ENCODE results near the gene CCSER1.
"Not testable (repeated sequence)": the region's sequence is repeated elsewhere in the genome, so short reads cannot be mapped to it uniquely, and the experiment has no call there.

The CCSER1 gene

GRCh38 chr4:91064157-91064853 lies 937.1 kb downstream of the CCSER1 start:
- DNase-seq (ENCODE audit: low read depth) = no peak

GRCh38 chr4:91065117-91065516 lies 937.9 kb downstream of the CCSER1 start:
- no peak for DNase-seq (ENCODE audit: low read depth)

GRCh38 chr4:91070736-91071135 lies 943.5 kb downstream of the CCSER1 start:
- no peak for DNase-seq (ENCODE audit: low read depth)

GRCh38 chr4:91076147-91076546 lies 949.0 kb downstream of the CCSER1 start:
- DNase-seq (ENCODE audit: low read depth) = no peak

GRCh38 chr4:91085961-91086360 lies 958.8 kb downstream of the CCSER1 start:
- DNase-seq (ENCODE audit: low read depth) = no peak

GRCh38 chr4:91087743-91088142 lies 960.5 kb downstream of the CCSER1 start:
- DNase-seq (ENCODE audit: low read depth) = no peak

- DNase-seq (ENCODE audit: low read depth) = no peak
Measured at GRCh38 chr4:91089178-91089577, 962.0 kb downstream of the CCSER1 start.

GRCh38 chr4:91092398-91092980 lies 965.3 kb downstream of the CCSER1 start:
- DNase-seq (ENCODE audit: low read depth) = no peak

GRCh38 chr4:91094220-91094619 lies 967.0 kb downstream of the CCSER1 start:
- not testable (repeated sequence) for DNase-seq (ENCODE audit: low read depth)

GRCh38 chr4:91099666-91100065 lies 972.5 kb downstream of the CCSER1 start:
- no peak for DNase-seq (ENCODE audit: low read depth)

- DNase-seq (ENCODE audit: low read depth) = no peak
Measured at GRCh38 chr4:91108751-91109150, 981.6 kb downstream of the CCSER1 start.

GRCh38 chr4:91111556-91111955 lies 984.4 kb downstream of the CCSER1 start:
- no peak for DNase-seq (ENCODE audit: low read depth)

- DNase-seq (ENCODE audit: low read depth) = no peak
Measured at GRCh38 chr4:91113130-91113706, 986.0 kb downstream of the CCSER1 start.

- DNase-seq (ENCODE audit: low read depth) = no peak
Measured at GRCh38 chr4:91114386-91114785, 987.2 kb downstream of the CCSER1 start.

GRCh38 chr4:91116861-91117260 lies 989.7 kb downstream of the CCSER1 start:
- DNase-seq (ENCODE audit: low read depth) = no peak

- no peak for DNase-seq (ENCODE audit: low read depth)
Measured at GRCh38 chr4:91118597-91118996, 991.4 kb downstream of the CCSER1 start.

GRCh38 chr4:91123742-91124141 lies 996.5 kb downstream of the CCSER1 start:
- DNase-seq (ENCODE audit: low read depth) = no peak

GRCh38 chr4:91127192-91127591 lies 1000.0 kb downstream of the CCSER1 start:
- DNase-seq (ENCODE audit: low read depth) = no peak

- DNase-seq (ENCODE audit: low read depth) = no peak
Measured at GRCh38 chr4:91127831-91128230, 1000.6 kb downstream of the CCSER1 start.

GRCh38 chr4:91128519-91128918 lies 1001.3 kb downstream of the CCSER1 start:
- DNase-seq (ENCODE audit: low read depth) = no peak

- DNase-seq (ENCODE audit: low read depth) = no peak
Measured at GRCh38 chr4:91147067-91147466, 1019.9 kb downstream of the CCSER1 start.

GRCh38 chr4:91154041-91154440 lies 1026.8 kb downstream of the CCSER1 start:
- DNase-seq (ENCODE audit: low read depth) = not testable (repeated sequence)

GRCh38 chr4:91167864-91168653 lies 1040.9 kb downstream of the CCSER1 start:
- not testable (repeated sequence) for DNase-seq (ENCODE audit: low read depth)

All from activated T-cell treated with anti-CD3 and anti-CD28 coated beads for 24 hours (primary cell).